HL-60 (cell line): ENCODE results near the gene CDC25C.

ENCODE experiments used
- CTCF ChIP-seq: IDR thresholded peaks from one replicate; pipeline ENCODE4 v1.5.1; 2011; ENCODE audit warnings: low read length, control low read depth, inconsistent platforms; ENCODE audit not compliant: insufficient read depth
- POLR2AphosphoS5 ChIP-seq: IDR thresholded peaks from 2 replicates; pipeline ENCODE4 v1.6.1; 2012; ENCODE audit warnings: low read depth

- TF ChIP-seq POLR2AphosphoS5 (no peak), CTCF (no peak)
These were observed 48.5 kb downstream of the CDC25C start for GRCh38 chr5:138282920-138283742.
